ENCODE measurements around the gene SEL1L3.

SEL1L3 gene

DNA sequence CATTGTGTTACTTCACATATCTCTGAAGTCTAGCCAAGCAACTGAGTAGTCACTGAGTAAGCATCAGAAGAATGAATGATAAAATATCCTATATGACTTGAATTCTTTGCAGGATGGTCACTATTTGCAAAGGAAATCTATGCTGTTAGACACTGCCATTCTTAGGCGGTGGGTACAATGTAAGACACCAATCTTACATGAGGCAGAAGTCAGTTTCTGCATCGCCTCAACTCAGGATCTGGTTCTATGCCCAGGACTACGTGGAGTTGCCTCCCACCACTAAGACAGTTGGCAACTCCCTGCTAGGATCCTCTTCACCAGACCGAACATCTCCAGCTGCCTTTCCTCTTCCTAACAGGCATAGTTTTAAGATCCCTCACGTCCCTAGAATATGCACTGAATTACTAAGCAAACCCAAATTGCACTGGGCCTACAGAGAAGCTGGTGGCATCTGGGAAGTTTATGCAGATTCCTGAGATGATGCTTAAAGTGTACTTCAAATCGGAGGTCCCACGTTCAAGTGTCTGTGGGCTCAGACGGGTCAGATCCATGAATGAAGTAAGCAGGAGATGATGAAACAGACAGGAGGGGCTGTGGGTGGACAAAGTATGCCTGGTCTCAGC, 45.6 kb downstream of the SEL1L3 start:
- DNase-seq (ENCODE audit: low read depth in 2 of 2) = no peak

DNA sequence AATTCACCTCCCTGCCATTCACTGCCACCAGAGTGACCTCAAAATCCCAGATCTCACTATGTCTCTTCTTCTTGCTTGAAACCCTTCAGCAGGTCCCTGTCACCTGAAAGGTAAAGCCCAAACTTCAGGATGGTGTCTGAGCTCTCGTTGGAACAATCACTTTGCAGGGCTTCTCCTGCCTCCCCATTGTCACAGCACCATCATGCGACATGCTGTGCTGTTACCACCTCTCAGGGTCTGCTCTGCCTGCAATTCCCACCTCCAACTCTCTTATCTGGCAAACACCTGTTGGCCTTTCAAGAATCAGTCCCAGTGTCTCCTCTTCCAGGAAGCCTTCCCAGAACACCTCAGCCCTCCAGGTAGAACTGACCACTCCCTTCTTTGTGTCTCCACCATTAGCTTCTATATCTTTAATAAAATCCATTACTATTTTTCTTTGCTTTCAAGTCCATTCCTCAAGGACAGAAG, 46.2 kb downstream of the SEL1L3 start:
- no peak for DNase-seq (ENCODE audit: low read depth in 2 of 2)

GRCh38 chr4:25815586-25815985, 47.2 kb downstream of the SEL1L3 start:
- DNase-seq (ENCODE audit: low read depth in 2 of 2) = no peak

DNA sequence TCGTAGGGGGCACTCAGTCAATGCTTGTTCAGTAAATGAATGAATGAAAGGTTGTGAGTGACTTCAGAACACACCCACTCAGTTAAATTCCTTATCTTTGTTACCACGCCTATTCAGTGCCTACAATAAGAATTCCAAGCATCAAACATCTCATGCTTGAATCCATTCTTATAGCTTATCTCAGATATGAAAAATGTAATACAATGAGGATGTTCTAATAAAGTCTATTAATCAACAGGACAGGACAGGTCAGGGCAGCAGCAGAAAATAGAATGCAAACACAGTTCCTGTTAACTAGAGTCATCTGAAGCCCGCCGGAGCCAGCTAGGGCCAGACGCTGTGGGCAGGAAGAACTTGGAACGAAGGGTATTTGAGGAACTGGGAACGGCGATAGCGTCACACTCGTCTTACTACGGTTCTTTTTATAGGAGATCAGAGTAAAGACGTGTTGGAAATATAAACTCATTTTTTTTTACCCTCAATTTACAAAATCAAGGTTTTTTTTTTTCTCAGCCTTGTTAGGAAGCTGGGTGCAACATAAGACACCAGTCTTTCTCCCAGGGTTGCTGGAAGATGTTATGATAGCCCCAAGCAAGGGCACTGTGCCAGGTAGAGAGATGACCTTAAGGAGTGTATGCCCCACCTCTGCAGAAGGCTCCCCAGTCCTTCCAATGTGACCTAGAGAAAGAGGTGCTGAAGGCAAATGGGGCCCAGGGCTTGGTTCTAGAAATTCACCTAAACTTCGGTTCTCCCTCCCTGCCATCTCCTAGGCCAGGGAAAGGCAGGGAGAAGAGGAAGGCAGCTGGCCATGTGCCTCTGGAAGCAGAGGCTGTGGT, 48.3 kb downstream of the SEL1L3 start:
- DNase-seq (ENCODE audit: low read depth in 2 of 2) = no peak

GRCh38 chr4:25813448-25814106, 49.2 kb downstream of the SEL1L3 start:
- no peak for DNase-seq (ENCODE audit: low read depth in 2 of 2)

DNA sequence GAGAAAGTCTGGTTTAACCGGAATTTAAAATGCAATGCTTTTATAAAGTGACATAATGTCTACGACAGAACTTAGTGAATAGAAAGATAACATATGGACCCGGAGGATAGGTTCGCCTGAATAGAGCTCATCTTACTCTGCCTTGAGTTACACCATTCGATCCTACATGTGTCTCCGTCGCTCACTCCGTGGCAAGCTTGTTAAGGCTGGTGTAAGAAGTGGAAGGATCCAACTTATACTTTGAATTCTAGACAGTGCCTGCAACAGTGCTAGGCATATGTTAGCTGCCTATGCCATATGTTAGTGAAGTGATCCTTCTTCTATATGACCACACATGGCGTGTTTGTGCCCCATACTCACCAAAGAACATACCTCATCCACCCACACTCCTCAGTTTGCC, 50.9 kb downstream of the SEL1L3 start:
- no peak for DNase-seq (ENCODE audit: low read depth in 2 of 2)

- DNase-seq (ENCODE audit: low read depth in 2 of 2) = no peak
Measured at GRCh38 chr4:25811374-25811690, 51.5 kb downstream of the SEL1L3 start.

GRCh38 chr4:25810461-25811373, 52.1 kb downstream of the SEL1L3 start:
- no peak for DNase-seq (ENCODE audit: low read depth in 2 of 2)

- DNase-seq (ENCODE audit: low read depth in 2 of 2) = no peak
Measured at GRCh38 chr4:25809996-25810395, 52.8 kb downstream of the SEL1L3 start.

- DNase-seq (ENCODE audit: low read depth in 2 of 2) = no peak
Measured at GRCh38 chr4:25807102-25807728, 55.6 kb downstream of the SEL1L3 start.

GRCh38 chr4:25805255-25805860, 57.4 kb downstream of the SEL1L3 start:
- no peak for DNase-seq (ENCODE audit: low read depth in 2 of 2)

DNA sequence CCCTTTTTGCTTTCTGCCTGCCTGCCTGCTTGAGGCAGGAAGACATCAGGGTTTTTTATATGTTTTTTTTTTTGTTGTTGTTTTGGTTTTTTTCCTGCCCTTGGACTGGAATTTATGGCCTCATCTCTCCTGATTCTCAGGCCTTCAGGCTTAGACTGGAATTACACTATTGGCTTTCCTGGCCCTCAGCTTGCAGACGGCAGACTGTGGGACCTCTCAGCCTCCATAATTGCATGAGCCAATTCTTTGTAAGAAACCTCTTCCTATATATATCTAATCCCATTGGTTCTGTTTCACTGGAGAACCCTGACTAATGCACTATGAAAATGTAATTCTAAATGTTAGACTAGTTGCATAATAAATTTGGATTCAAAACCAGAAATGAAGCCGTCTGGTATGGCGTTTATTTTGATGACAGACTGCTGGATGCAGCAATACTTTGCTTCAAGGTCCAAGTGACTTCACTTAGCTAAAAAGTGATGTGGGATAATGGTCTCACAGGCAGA, 59.0 kb downstream of the SEL1L3 start:
- DNase-seq (ENCODE audit: low read depth in 2 of 2) = no peak

GRCh38 chr4:25801594-25801993, 61.2 kb downstream of the SEL1L3 start:
- no peak for DNase-seq (ENCODE audit: low read depth in 2 of 2)

GRCh38 chr4:25800245-25800644, 62.5 kb downstream of the SEL1L3 start:
- DNase-seq (ENCODE audit: low read depth in 2 of 2) = no peak

DNA sequence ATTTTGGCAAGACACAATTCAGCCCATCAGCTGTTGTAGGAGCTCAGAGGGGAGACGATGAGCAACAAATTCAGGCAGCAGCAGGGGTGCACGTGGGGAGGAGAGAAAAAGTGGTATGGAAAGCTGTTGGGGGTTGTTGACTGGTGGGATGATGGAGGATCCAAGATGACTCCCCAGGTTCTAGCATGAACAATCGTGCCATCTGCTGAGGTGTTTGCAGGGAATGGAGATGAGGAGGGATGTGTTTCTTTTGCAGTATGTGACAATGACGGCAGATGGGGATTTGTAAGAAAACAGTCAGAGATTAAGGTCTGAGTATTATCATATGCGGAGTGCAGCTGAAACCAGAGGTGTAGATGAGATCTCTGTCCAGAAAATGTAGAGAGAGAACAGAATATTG, 63.3 kb downstream of the SEL1L3 start:
- no peak for DNase-seq (ENCODE audit: low read depth in 2 of 2)

DNA sequence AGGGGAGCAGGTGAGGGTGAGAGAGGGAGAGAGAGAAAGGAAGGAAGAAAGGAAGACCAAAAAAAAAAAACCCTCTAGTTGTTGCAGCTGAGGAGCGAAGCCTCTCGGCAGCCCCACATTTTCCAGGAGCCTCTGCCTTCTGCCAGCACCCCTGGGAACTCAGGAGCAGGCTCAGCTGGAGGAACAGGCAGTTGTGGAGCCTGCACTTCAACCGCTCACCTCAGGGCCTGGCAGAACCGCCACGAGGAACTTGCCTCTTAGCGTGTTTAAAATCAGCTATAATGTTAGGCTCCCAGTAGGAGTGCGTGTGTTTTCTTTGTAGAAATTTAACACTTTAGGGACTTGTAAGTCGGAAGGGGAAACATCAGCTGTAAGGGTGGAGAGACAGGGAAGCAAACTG, 65.7 kb downstream of the SEL1L3 start:
- DNase-seq (ENCODE audit: low read depth in 2 of 2) = no peak

DNA sequence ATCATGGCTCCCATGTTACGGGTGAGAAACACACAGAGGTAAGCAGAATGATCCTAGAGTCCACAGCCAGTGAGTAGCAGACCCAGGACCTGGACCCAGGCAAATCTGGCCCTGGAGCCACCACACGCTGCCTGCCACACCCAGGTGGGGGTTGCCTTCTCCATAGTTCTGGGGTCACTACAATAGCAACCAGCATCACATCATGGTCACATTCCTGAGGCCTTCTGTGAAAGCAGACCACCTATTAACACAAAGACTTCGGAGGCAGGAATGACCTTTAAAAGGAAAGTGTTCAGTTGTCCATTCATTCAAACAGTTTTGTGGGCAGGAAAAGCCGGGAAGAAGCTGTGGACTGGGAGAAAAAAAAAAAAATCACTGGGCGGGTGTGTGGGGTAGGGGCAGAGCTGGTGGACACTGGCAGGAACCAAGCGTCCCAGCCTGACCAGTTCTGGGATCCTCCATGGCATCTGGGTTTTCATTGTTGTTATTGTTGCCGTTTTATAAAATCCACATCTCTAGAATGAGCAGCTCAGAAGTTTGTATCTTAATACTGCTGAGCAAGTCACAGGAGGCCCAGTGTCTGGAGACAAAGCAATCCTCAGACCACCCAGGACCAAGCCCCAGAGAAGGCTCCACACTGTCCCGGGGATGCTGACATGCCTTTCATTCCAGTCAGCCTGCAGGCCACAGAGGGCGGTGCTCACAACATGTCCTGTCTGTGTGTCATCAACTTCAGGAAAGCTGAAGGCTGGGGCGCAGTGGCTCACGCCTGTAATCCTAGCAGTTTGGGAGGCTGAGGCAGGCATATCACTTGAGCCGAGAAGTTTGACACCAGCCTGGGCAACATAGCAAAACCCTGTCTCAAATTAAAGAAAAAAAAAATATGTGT, 67.0 kb downstream of the SEL1L3 start:
- DNase-seq (ENCODE audit: low read depth in 2 of 2) = no peak

GRCh38 chr4:25795091-25795490, 67.7 kb downstream of the SEL1L3 start:
- DNase-seq (ENCODE audit: low read depth in 2 of 2) = no peak

GRCh38 chr4:25792876-25793275, 69.9 kb downstream of the SEL1L3 start:
- DNase-seq (ENCODE audit: low read depth in 2 of 2) = no peak

All from stimulated activated CD4-positive, alpha-beta T cell treated with anti-CD3 and anti-CD28 coated beads, Interleukin-12 subunit alpha, Interleukin-12 subunit beta, amount 100 ng/mL, for 24 hours (primary cell).